H9 (cell line): ENCODE measurements around the gene CELF1. TPM values are rescaled to one million over a fixed set of nuclear protein-coding genes. Genes with fewer than 3 reads are reported as not detected.

Source experiments
- DNase-seq: peaks from one replicate; pipeline ENCODE4 v3.0.0-alpha.2; 2017
- H2AFZ ChIP-seq: one replicate; pipeline ENCODE4 v1.6.1; 2013; ENCODE audit warnings: mild to moderate bottlenecking, low read length, control low read depth, moderate library complexity
- H2AK5ac ChIP-seq: 2 replicates; pipeline ENCODE4 v1.6.1; 2013; ENCODE audit warnings: low read length, control low read depth, mixed read lengths; ENCODE audit not compliant: insufficient read length
- H2BK120ac ChIP-seq: one replicate; pipeline ENCODE4 v1.6.1; 2013; ENCODE audit warnings: low read depth, mild to moderate bottlenecking, low read length, control low read depth, inconsistent platforms; ENCODE audit not compliant: poor library complexity, severe bottlenecking
- H2BK12ac ChIP-seq: 2 replicates; pipeline ENCODE4 v1.6.1; 2013; ENCODE audit warnings: low read length, control low read depth, mixed read lengths, low read depth; ENCODE audit not compliant: insufficient read length
- H2BK15ac ChIP-seq: 2 replicates; pipeline ENCODE4 v1.6.1; 2013; ENCODE audit warnings: low read depth, low read length, control low read depth
- H2BK20ac ChIP-seq: one replicate; pipeline ENCODE4 v1.6.1; 2013; ENCODE audit warnings: low read depth, mild to moderate bottlenecking, low read length, control low read depth, inconsistent platforms; ENCODE audit not compliant: poor library complexity, severe bottlenecking
- H2BK5ac ChIP-seq: 2 replicates; pipeline ENCODE4 v1.6.1; 2013; ENCODE audit warnings: low read length, control low read depth, mixed read lengths; ENCODE audit not compliant: insufficient read length
- H3K14ac ChIP-seq: 2 replicates; pipeline ENCODE4 v1.6.1; 2013; ENCODE audit warnings: low read length, control low read depth; ENCODE audit not compliant: insufficient read depth
- H3K18ac ChIP-seq: 2 replicates; pipeline ENCODE4 v1.6.1; 2013; ENCODE audit warnings: low read depth, mild to moderate bottlenecking, mixed read lengths, low read length, control low read depth; ENCODE audit not compliant: insufficient read length
- H3K23ac ChIP-seq: 2 replicates; pipeline ENCODE4 v1.6.1; 2013; ENCODE audit warnings: low read length, control low read depth, mixed read lengths, low read depth; ENCODE audit not compliant: insufficient read length
- H3K23me2 ChIP-seq: 2 replicates; pipeline ENCODE4 v1.6.1; 2013; ENCODE audit warnings: low read depth, mild to moderate bottlenecking, mixed read lengths, low read length, control low read depth; ENCODE audit not compliant: insufficient read length, poor library complexity, severe bottlenecking
- H3K27ac ChIP-seq: 2 replicates; pipeline ENCODE4 v1.5.1; 2013; ENCODE audit warnings: low read length, control low read depth, mixed read lengths, low read depth; ENCODE audit not compliant: insufficient read length
- H3K27me3 ChIP-seq: 2 replicates; pipeline ENCODE4 v1.6.1; 2013; ENCODE audit warnings: low read length, control low read depth, inconsistent platforms; ENCODE audit not compliant: insufficient read depth
- H3K4ac ChIP-seq: 2 replicates; pipeline ENCODE4 v1.6.1; 2013; ENCODE audit warnings: low read depth, mild to moderate bottlenecking, control low read depth, inconsistent platforms, low read length, moderate library complexity
- H3K4me1 ChIP-seq: 2 replicates; pipeline ENCODE4 v1.6.1; 2013; ENCODE audit warnings: low read length, control low read depth, inconsistent platforms; ENCODE audit not compliant: insufficient read depth
- H3K4me2 ChIP-seq: 2 replicates; pipeline ENCODE4 v1.6.1; 2013; ENCODE audit warnings: low read length, control low read depth, mixed read lengths; ENCODE audit not compliant: insufficient read length, insufficient read depth
- H3K56ac ChIP-seq: 2 replicates; pipeline ENCODE4 v1.6.1; 2013; ENCODE audit warnings: low read depth, mild to moderate bottlenecking, mixed read lengths, low read length, control low read depth; ENCODE audit not compliant: insufficient read length
- H3K79me1 ChIP-seq: 2 replicates; pipeline ENCODE4 v1.6.1; 2013; ENCODE audit warnings: low read depth, mild to moderate bottlenecking, moderate library complexity, low read length, control low read depth, inconsistent platforms; ENCODE audit not compliant: insufficient read depth, poor library complexity, severe bottlenecking
- H3K79me2 ChIP-seq: 2 replicates; pipeline ENCODE4 v1.6.1; 2013; ENCODE audit warnings: low read length, control low read depth, inconsistent platforms; ENCODE audit not compliant: insufficient read depth
- H3K9ac ChIP-seq: 2 replicates; pipeline ENCODE4 v1.6.1; 2013; ENCODE audit warnings: low read length, control low read depth, mixed read lengths; ENCODE audit not compliant: insufficient read length; ENCODE audit errors: extremely low read depth
- H3K9me3 ChIP-seq: one replicate; pipeline ENCODE4 v1.6.1; 2013; ENCODE audit warnings: low read depth, low read length, inconsistent platforms; ENCODE audit not compliant: control insufficient read depth
- H3T11ph ChIP-seq: one replicate; pipeline ENCODE4 v1.6.1; 2013; ENCODE audit warnings: mild to moderate bottlenecking, low read length, control low read depth, inconsistent platforms
- H4K20me1 ChIP-seq: one replicate; pipeline ENCODE4 v1.6.1; 2013; ENCODE audit not compliant: control insufficient read depth, insufficient read length, insufficient read depth
- H4K5ac ChIP-seq: 2 replicates; pipeline ENCODE4 v1.6.1; 2013; ENCODE audit warnings: low read depth, mild to moderate bottlenecking, mixed read lengths, low read length, control low read depth; ENCODE audit not compliant: insufficient read length
- H4K8ac ChIP-seq: replicated peaks from 2 replicates; pipeline ENCODE4 v1.6.1; 2013; ENCODE audit warnings: low read length, control low read depth, mixed read lengths, low read depth; ENCODE audit not compliant: insufficient read length
- H4K91ac ChIP-seq: 2 replicates; pipeline ENCODE4 v1.6.1; 2013; ENCODE audit warnings: low read depth, mild to moderate bottlenecking, moderate library complexity, mixed read lengths, low read length, control low read depth; ENCODE audit not compliant: insufficient read length
- H3K27ac Mint-ChIP-seq, 3 experiments: 2 replicates in 2 of 3; 3 replicates in 1 of 3; pipeline ENCODE4 v1.8.0; 2020 to 2021; ENCODE audit warnings: mixed read lengths in 3 of 3, mild to moderate bottlenecking in 1 of 3, moderate library complexity in 1 of 3
- H3K27me3 Mint-ChIP-seq: 2 replicates; pipeline ENCODE4 v1.8.0; 2021; ENCODE audit warnings: low read depth, mild to moderate bottlenecking, moderate library complexity, mixed read lengths
- H3K36me3 Mint-ChIP-seq, 3 experiments: 2 replicates in 2 of 3; 3 replicates in 1 of 3; pipeline ENCODE4 v1.8.0; 2020 to 2021; ENCODE audit warnings: low read depth in 3 of 3, mixed read lengths in 3 of 3; ENCODE audit not compliant: insufficient read depth in 1 of 3
- H3K4me1 Mint-ChIP-seq, 2 experiments: 2 replicates each; pipeline ENCODE4 v1.8.0; 2020; ENCODE audit warnings: mixed read lengths in 2 of 2
- H3K4me3 Mint-ChIP-seq, 2 experiments: 2 replicates in 1 of 2; 3 replicates in 1 of 2; pipeline ENCODE4 v1.8.0; 2020 to 2021; ENCODE audit warnings: mild to moderate bottlenecking in 2 of 2, mixed read lengths in 2 of 2, moderate library complexity in 1 of 2
- H3K9me3 Mint-ChIP-seq, 2 experiments: 2 replicates in 1 of 2; 3 replicates in 1 of 2; pipeline ENCODE4 v1.8.0; 2020; ENCODE audit warnings: mild to moderate bottlenecking in 2 of 2, mixed read lengths in 2 of 2, moderate library complexity in 1 of 2
- WGBS: extraction: QIAGEN DNeasy Blood & Tissue Kit; methylation state at CpG from one replicate; pipeline ENCODE4 v1.1.7; 2013; ENCODE audit warnings: missing lambda C conversion rate, low lambda C conversion rate, mixed read lengths; ENCODE audit not compliant: insufficient read length; ENCODE audit errors: extremely low coverage; 5-methylcytosine and 5-hydroxymethylcytosine counted together
- total RNA-seq: library from RNA; stranded (reverse); gene quantifications from 2 replicates; pipeline ENCODE4 v1.2.1, GENCODE V29; 2021
- TF ChIP-seq, protein P1 (sequence below): fragments of 200-600 bp; sonication (generic); conservative IDR thresholded peaks from 3 replicates; pipeline ENCODE4 v1.8.0; 2021; ENCODE audit warnings: antibody characterized with exemption, mild to moderate bottlenecking

Gene CELF1
- total RNA-seq, 1 experiment from 2014 or later: 211 TPM

DNA sequence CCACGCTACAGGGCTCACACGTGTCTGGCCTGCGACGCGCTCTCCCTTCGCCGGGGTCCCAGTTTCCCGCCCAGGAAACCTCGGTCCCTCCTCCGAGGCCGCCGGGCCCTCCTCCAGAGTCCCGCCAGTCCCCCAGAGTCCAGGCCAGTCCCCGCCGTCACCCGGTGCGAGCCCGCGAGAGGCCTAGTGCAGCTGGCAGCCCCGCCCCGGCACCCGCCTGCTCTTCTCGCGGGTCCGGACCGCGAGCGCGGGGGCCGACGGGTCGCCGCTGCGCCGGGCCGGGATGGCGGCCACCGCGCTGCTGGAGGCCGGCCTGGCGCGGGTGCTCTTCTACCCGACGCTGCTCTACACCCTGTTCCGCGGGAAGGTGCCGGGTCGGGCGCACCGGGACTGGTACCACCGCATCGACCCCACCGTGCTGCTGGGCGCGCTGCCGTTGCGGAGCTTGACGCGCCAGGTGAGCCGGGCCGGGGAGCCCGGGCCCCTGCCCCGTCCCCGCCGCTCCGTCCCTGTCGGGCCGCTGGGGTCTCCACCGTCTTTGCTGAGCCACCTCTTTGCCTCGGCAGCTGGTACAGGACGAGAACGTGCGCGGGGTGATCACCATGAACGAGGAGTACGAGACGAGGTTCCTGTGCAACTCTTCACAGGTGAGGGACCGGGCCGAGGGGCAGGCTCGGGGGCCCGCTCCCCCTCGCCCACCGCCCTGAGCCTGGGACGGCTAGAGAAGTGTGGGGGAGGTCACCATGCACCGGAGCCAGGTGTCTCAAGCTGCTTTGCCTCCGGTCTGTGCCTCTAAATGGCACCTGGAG, 12.6 kb upstream of the CELF1 start, which contains the start of gene PTPMT1:
TSS of gene PTPMT1 (plus strand) at position 260 of the 809 bp plus-strand sequence. CDS start at position 284, 24 bp downstream.
- Histone ChIP-seq H3K18ac (peak within 1 kb of the TSS; percentile 96), H4K91ac (no peak within 1 kb of the TSS), H3K4ac (no peak within 1 kb of the TSS), H3K4me1 (no peaks in the 10 kb centered on the region), H3K23ac (no peak within 1 kb of the TSS), H3K4me2 (peak within 1 kb of the TSS; percentile 53), H3K9me3 (no peaks in the 10 kb centered on the region), H2BK12ac (no peak within 1 kb of the TSS), H3K23me2 (no peaks in the 10 kb centered on the region), H3K27ac (no peak within 1 kb of the TSS), H3K14ac (peak within 1 kb of the TSS; percentile 80), H2BK15ac (no peak within 1 kb of the TSS), H4K8ac (no peak within 1 kb of the TSS), H3K9ac (peak within 1 kb of the TSS; percentile 61), H3T11ph (no peak within 1 kb of the TSS), H3K27me3 (no peaks in the 10 kb centered on the region), H3K79me1 (peaks cover 3% of the 10 kb centered on the region), H2BK120ac (no peak within 1 kb of the TSS), H2AFZ (no peak within 1 kb of the TSS), H4K20me1 (no peaks in the 10 kb centered on the region), H4K5ac (no peak within 1 kb of the TSS), H3K56ac (no peak within 1 kb of the TSS), H2AK5ac (no peak within 1 kb of the TSS), H3K79me2 (no peaks in the 10 kb centered on the region; the same call in 1 of the 2 replicates), H2BK5ac (no peak within 1 kb of the TSS), H2BK20ac (no peak within 1 kb of the TSS)
- peak; percentile 74 for DNase-seq
- Mint-ChIP-seq H3K36me3 (peaks cover 3 to 22% (median 15%) of the 10 kb centered on the region in 3 experiments; a peak in 5 of 7 replicates), H3K4me1 (peaks cover 8 to 10% of the 10 kb centered on the region in 2 experiments), H3K27ac (peak within 1 kb of the TSS; percentile 48 to 89 (median 51); a peak in 3 of 7 replicates), H3K4me3 (peak within 1 kb of the TSS; percentile 88 to 91), H3K9me3 (no peaks in the 10 kb centered on the region), H3K27me3 (no peaks in the 10 kb centered on the region)
- WGBS: no CpG with 5 or more reads among the region's 86 CpGs
- TF ChIP-seq, protein P1, sequence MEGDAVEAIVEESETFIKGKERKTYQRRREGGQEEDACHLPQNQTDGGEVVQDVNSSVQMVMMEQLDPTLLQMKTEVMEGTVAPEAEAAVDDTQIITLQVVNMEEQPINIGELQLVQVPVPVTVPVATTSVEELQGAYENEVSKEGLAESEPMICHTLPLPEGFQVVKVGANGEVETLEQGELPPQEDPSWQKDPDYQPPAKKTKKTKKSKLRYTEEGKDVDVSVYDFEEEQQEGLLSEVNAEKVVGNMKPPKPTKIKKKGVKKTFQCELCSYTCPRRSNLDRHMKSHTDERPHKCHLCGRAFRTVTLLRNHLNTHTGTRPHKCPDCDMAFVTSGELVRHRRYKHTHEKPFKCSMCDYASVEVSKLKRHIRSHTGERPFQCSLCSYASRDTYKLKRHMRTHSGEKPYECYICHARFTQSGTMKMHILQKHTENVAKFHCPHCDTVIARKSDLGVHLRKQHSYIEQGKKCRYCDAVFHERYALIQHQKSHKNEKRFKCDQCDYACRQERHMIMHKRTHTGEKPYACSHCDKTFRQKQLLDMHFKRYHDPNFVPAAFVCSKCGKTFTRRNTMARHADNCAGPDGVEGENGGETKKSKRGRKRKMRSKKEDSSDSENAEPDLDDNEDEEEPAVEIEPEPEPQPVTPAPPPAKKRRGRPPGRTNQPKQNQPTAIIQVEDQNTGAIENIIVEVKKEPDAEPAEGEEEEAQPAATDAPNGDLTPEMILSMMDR: no peak
